SK-N-SH treated with all-trans-retinoic acid at 6 μM for 48 hours (cell line): Measurements from ENCODE around the gene METTL13.

Experiments
- ARNTL ChIP-seq: fragments of 450-650 bp; formaldehyde crosslinking; IDR thresholded peaks from 2 replicates; pipeline ENCODE4 v1.5.0; 2020; ENCODE audit warnings: low read depth, mild to moderate bottlenecking, moderate library complexity, borderline replicate concordance
- BACH2 ChIP-seq: fragments of 250-450 bp; sonication (Bioruptor Pico); IDR thresholded peaks from 2 replicates; pipeline ENCODE4 v1.9.0; 2021; ENCODE audit warnings: mild to moderate bottlenecking, borderline replicate concordance
- CREB5 ChIP-seq: fragments of 250-450 bp; sonication (Bioruptor Pico); IDR thresholded peaks from 2 replicates; pipeline ENCODE4 v1.5.1; 2020; ENCODE audit warnings: low read depth, mild to moderate bottlenecking, moderate library complexity
- CSRNP3 ChIP-seq: fragments of 250-450 bp; sonication (Bioruptor Pico); IDR thresholded peaks from 2 replicates; pipeline ENCODE4 v1.5.1; 2021; ENCODE audit warnings: mild to moderate bottlenecking, moderate library complexity
- ESRRG ChIP-seq: fragments of 250-450 bp; sonication (Bioruptor Pico); IDR thresholded peaks from 2 replicates; pipeline ENCODE4 v1.6.1; 2021; ENCODE audit warnings: mild to moderate bottlenecking
- ISL1 ChIP-seq: fragments of 250-450 bp; sonication (Bioruptor Pico); IDR thresholded peaks from 2 replicates; pipeline ENCODE4 v2.1.2; 2022; ENCODE audit warnings: mild to moderate bottlenecking, moderate library complexity
- OSR1 ChIP-seq: fragments of 250-450 bp; sonication (Bioruptor Pico); IDR thresholded peaks from 2 replicates; pipeline ENCODE4 v1.8.0; 2022; ENCODE audit warnings: moderate library complexity, mild to moderate bottlenecking, inconsistent platforms
- POU6F1 ChIP-seq: fragments of 250-450 bp; sonication (Bioruptor Pico); IDR thresholded peaks from 2 replicates; pipeline ENCODE4 v1.8.0; 2021; ENCODE audit warnings: low read depth, mild to moderate bottlenecking, moderate library complexity, borderline replicate concordance
- RARB ChIP-seq: fragments of 250-450 bp; sonication (Bioruptor Pico); IDR thresholded peaks from 2 replicates; pipeline ENCODE4 v1.8.0; 2021; ENCODE audit warnings: mild to moderate bottlenecking, moderate library complexity
- SNAI2 ChIP-seq: fragments of 250-450 bp; sonication (Bioruptor Pico); IDR thresholded peaks from 2 replicates; pipeline ENCODE4 v1.5.0; 2020; ENCODE audit warnings: mild to moderate bottlenecking, moderate library complexity
- TOX ChIP-seq: fragments of 250-450 bp; sonication (Bioruptor Pico); IDR thresholded peaks from 2 replicates; pipeline ENCODE4 v1.8.0; 2021; ENCODE audit warnings: mild to moderate bottlenecking, moderate library complexity, borderline replicate concordance
- ZNF70 ChIP-seq: fragments of 450-650 bp; formaldehyde crosslinking; IDR thresholded peaks from 2 replicates; pipeline ENCODE4 v1.5.0; 2020; ENCODE audit warnings: mild to moderate bottlenecking, moderate library complexity
- ZNF8 ChIP-seq: fragments of 450-650 bp; formaldehyde crosslinking; IDR thresholded peaks from 2 replicates; pipeline ENCODE4 v1.5.0; 2020; ENCODE audit warnings: mild to moderate bottlenecking, moderate library complexity
- TF ChIP-seq, protein P1 (sequence below): fragments of 250-450 bp; sonication (Bioruptor Pico); IDR thresholded peaks from 2 replicates; pipeline ENCODE4 v1.8.0; 2020; ENCODE audit warnings: mild to moderate bottlenecking, moderate library complexity, borderline replicate concordance

- TF ChIP-seq SNAI2 (CRISPR knock-in tag), result no peak
- no peak for TF ChIP-seq TOX (CRISPR knock-in tag)
- TF ChIP-seq ESRRG (CRISPR knock-in tag), result no peak
- no peak for TF ChIP-seq RARB (CRISPR knock-in tag)
- no peak for TF ChIP-seq CSRNP3 (CRISPR knock-in tag)
- TF ChIP-seq OSR1 (CRISPR knock-in tag), result no peak
- TF ChIP-seq ZNF70 (CRISPR knock-in tag), result no peak
- no peak for TF ChIP-seq ARNTL
- TF ChIP-seq BACH2, result no peak
- no peak for TF ChIP-seq ZNF8 (CRISPR knock-in tag)
- TF ChIP-seq POU6F1 (CRISPR knock-in tag), result no peak
- TF ChIP-seq, protein P1, sequence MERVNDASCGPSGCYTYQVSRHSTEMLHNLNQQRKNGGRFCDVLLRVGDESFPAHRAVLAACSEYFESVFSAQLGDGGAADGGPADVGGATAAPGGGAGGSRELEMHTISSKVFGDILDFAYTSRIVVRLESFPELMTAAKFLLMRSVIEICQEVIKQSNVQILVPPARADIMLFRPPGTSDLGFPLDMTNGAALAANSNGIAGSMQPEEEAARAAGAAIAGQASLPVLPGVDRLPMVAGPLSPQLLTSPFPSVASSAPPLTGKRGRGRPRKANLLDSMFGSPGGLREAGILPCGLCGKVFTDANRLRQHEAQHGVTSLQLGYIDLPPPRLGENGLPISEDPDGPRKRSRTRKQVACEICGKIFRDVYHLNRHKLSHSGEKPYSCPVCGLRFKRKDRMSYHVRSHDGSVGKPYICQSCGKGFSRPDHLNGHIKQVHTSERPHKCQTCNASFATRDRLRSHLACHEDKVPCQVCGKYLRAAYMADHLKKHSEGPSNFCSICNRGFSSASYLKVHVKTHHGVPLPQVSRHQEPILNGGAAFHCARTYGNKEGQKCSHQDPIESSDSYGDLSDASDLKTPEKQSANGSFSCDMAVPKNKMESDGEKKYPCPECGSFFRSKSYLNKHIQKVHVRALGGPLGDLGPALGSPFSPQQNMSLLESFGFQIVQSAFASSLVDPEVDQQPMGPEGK (CRISPR knock-in tag), result no peak
- TF ChIP-seq ISL1 (CRISPR knock-in tag), result no peak
- no peak for TF ChIP-seq CREB5 (CRISPR knock-in tag)
These were observed 9.1 kb upstream of the METTL13 start for GRCh38 chr1:171772312-171772711.
